Forelimb muscle (tissue), 1 donor: ENCODE measurements around the gene CASKIN1. TPM values are rescaled to one million over a fixed set of nuclear protein-coding genes. Genes with fewer than 3 reads are reported as not detected.

Source experiments
- DNase-seq: peaks from one replicate; pipeline ENCODE4 v3.0.0-alpha.2; 2013; ENCODE audit warnings: low read depth
- polyA plus RNA-seq: library from polyadenylated mRNA; unstranded; fragments of 120-200 nt; gene quantifications from one replicate; pipeline ENCODE4 v1.2.1, GENCODE V29; 2013; ENCODE audit not compliant: insufficient read length

CASKIN1 gene
- polyA plus RNA-seq, 1 donor = 2.3 TPM

GRCh38 chr16:2233872-2234812 is 37.7 kb upstream of the CASKIN1 start:
- no peak for DNase-seq

- DNase-seq = no peak
Observed at GRCh38 chr16:2233046-2233775, 36.8 kb upstream of the CASKIN1 start.

GRCh38 chr16:2232094-2232990 is 35.9 kb upstream of the CASKIN1 start:
- no peak for DNase-seq

GRCh38 chr16:2231016-2231931 is 34.9 kb upstream of the CASKIN1 start:
- DNase-seq = no peak

- DNase-seq = no peak
Observed at GRCh38 chr16:2230376-2230775, 34.0 kb upstream of the CASKIN1 start.

- no peak for DNase-seq
Observed at GRCh38 chr16:2229632-2230250, 33.3 kb upstream of the CASKIN1 start.

GRCh38 chr16:2229091-2229490 is 32.7 kb upstream of the CASKIN1 start:
- DNase-seq = no peak

GRCh38 chr16:2228161-2228824 is 31.9 kb upstream of the CASKIN1 start:
- DNase-seq = no peak

GRCh38 chr16:2226918-2227317 is 30.5 kb upstream of the CASKIN1 start:
- DNase-seq = no peak

- no peak for DNase-seq
Observed at GRCh38 chr16:2226245-2226793, 29.9 kb upstream of the CASKIN1 start.

GRCh38 chr16:2223942-2224486 is 27.6 kb upstream of the CASKIN1 start:
- DNase-seq = no peak

GRCh38 chr16:2223221-2223941 is 27.0 kb upstream of the CASKIN1 start, which contains the start of gene E4F1:
E4F1 (plus strand) TSS chr16:2223591; CDS start chr16:2223614, 23 bp downstream.
- peak; percentile 95 for DNase-seq

GRCh38 chr16:2216330-2216729 is 19.9 kb upstream of the CASKIN1 start:
- no peak for DNase-seq

GRCh38 chr16:2214719-2214968 is 18.2 kb upstream of the CASKIN1 start, which contains the start of gene PGP:
PGP (minus strand) TSS chr16:2214840; CDS start chr16:2214777, 63 bp downstream.
- DNase-seq = no peak

GRCh38 chr16:2213817-2214718 is 17.7 kb upstream of the CASKIN1 start:
- DNase-seq = no peak

- no peak for DNase-seq
Observed at GRCh38 chr16:2212362-2213324, 16.2 kb upstream of the CASKIN1 start.
